ENCODE data around the gene DRAXIN. TPM values are rescaled to one million over a fixed set of nuclear protein-coding genes. Genes with fewer than 3 reads are reported as not detected.

The DRAXIN gene
- total RNA-seq, 1 experiment from 2014 or later = 0.03 TPM

GRCh38 chr1:11721311-11721710, 29.8 kb downstream of the DRAXIN start:
- in situ Hi-C loops (cut with HindIII; ENCODE audit: low pct_unique_long_range_greater_than_20kb, low sequenced_read_pairs) = no loop called here

DNA sequence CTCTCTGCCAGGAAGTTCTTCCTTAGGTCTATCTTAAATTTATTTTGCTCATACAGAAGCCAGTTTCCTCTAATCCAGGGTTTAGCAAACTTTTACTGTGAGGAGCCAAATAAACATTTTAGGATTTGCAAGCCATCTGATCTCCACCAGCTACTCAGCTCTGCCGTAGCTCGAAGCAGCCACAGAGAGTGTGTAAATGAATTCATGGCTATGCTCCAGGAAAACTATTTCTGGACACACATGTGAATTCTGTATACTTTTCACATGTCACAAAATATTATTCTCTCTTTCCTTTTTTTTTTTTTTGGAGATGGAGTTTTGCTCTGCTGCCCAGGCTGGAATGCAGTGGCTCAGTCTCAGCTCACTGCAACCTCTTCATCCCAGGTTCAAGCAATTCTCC, 31.0 kb downstream of the DRAXIN start:
- in situ Hi-C loops (cut with HindIII; ENCODE audit: low pct_unique_long_range_greater_than_20kb, low sequenced_read_pairs) = no loop called here
- DNase-seq (ENCODE audit: low read depth, low spot score) = no peak

More at GRCh38 chr1:11721311-11721710, 29.8 kb downstream of the DRAXIN start:
- DNase-seq (ENCODE audit: low read depth, low spot score) = no peak

DNA sequence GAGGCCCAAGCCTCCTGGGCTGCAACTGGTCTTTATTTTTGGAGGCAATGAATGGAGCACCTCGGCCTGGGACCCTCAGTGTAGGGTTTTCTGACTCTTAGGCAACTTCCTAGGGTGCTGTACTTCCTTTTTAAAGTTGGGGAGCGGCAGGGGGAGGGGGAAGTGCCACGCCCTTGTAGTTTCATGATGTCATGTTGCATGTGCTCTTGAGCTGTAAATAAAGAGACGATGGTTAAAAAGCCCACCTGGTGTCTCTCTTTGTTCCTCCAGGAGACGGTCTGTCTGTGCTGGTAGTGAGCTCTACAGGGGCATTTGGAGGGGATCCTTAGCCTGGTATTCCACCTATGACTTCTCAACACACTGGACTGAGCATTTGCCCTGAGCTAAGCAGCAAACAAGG, 34.1 kb downstream of the DRAXIN start:
- DNase-seq (ENCODE audit: low read depth, low spot score) = no peak
- in situ Hi-C loops (cut with HindIII; ENCODE audit: low pct_unique_long_range_greater_than_20kb, low sequenced_read_pairs) = no loop called here

DNA sequence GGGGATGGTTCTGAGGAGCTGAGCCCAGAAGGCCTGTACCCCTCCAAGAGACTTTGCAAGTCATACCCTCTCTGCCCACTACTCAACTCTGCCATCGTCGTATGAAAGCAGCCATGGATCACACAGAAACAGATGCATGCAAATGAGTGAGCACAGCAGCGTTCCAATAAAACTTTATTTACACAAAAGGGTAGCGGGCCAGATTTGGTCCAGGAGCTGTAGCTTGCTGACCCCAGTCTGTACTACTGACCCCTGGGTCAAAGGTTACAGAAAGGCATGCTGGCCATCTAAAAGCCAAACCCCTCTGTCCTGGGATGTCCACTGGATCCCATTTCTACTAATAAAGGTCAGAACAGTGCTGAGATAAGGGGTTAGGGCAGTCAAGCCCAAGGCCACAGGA, 35.6 kb downstream of the DRAXIN start:
- no peak for DNase-seq (ENCODE audit: low read depth, low spot score)
- in situ Hi-C loops (cut with HindIII; ENCODE audit: low pct_unique_long_range_greater_than_20kb, low sequenced_read_pairs) = no loop called here

GRCh38 chr1:11728126-11728806, 36.8 kb downstream of the DRAXIN start:
- in situ Hi-C loops (cut with HindIII; ENCODE audit: low pct_unique_long_range_greater_than_20kb, low sequenced_read_pairs) = no loop called here
- DNase-seq (ENCODE audit: low read depth, low spot score) = no peak

DNA sequence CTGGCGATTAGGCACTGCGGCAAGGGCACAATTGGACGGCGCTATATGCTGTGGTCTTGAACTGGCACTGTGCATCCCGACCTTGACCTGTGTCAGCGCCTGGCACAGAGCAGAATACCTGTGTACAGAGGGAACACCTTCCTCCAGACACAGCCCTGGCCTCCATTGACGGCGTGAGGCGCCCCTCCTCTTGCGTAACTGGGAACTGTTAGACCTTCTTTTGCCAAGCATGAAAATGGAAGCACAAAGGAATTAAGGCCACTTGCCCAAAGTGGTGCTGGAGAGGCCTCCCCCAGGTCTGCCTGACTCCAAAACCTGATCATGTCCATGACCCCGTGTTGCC, 37.6 kb downstream of the DRAXIN start:
- in situ Hi-C loops (cut with HindIII; ENCODE audit: low pct_unique_long_range_greater_than_20kb, low sequenced_read_pairs) = no loop called here

DNA sequence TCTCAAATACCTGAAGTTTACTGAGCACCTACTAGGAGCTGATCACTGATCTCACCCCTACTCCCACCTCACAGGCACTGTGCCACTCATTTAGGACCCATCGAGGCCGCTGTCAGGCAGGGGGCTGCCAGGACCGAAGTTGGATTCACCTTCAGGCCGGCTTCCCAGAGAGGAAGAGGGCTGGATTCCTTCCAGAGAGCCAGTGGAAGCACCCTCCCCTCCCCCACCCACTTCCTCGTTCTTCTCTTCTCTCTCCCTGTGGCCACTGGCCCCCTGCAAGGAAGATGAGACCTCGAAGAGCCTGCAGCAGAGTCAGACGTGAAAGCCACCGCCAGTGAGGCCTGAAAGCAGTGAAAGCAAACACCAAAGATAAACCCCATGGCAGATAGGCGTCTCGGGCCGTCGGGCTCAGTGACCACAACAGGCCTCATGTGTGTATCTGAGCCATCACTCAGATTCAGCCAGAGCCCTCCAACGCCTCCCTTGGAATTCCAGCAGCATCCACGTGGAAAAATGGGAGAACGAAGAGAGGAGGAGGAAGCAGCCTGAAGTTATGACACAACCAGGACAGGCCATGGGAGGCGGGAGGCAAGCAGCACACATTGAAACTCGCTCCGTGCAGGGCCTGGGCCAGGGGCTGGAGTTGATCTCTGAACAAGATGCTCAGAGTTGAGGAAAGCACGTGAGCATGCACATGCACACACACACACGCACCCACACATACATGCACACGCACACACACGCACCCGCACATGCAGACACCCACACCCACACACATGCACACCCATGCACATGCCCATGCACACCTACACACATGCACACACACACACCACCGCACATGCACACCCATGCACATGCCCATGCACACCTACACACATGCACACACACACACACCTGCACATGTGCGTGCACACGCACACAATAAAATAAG, 38.3 kb downstream of the DRAXIN start:
- DNase-seq (ENCODE audit: low read depth, low spot score) = no peak
- in situ Hi-C loops (cut with HindIII; ENCODE audit: low pct_unique_long_range_greater_than_20kb, low sequenced_read_pairs) = no loop called here

More for the DNA sequence above, 37.6 kb downstream of the DRAXIN start:
- no peak for DNase-seq (ENCODE audit: low read depth, low spot score)

DNA sequence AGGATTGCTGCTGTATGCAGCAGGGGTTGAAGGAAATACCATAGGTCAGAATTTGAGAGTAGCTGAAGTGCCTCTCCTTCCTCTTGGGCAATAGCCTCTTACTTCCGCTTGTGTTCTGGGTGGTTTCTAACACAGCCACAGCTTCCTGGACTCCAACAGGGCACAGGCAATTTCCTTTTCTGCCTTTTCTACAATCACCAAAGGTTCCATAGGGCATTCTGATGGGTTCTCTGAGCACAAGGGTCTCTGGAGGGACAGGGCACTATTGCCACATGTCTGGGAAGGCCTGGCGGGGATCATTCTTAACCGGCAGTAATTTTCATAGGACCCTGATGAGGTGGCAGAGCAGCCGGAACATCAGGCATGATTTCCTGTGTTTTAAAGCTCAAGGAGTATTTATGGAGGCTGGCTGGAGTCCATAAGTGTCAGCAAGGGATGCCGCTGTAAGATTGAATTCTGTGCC, 39.0 kb downstream of the DRAXIN start:
- no peak for DNase-seq (ENCODE audit: low read depth, low spot score)
- in situ Hi-C loops (cut with HindIII; ENCODE audit: low pct_unique_long_range_greater_than_20kb, low sequenced_read_pairs) = no loop called here

- in situ Hi-C loops (cut with HindIII; ENCODE audit: low pct_unique_long_range_greater_than_20kb, low sequenced_read_pairs) = no loop called here
- DNase-seq (ENCODE audit: low read depth, low spot score) = peak; percentile 64
Measured at GRCh38 chr1:11731691-11732283, 40.3 kb downstream of the DRAXIN start.

GRCh38 chr1:11733306-11733705, 41.8 kb downstream of the DRAXIN start:
- no peak for DNase-seq (ENCODE audit: low read depth, low spot score)
- in situ Hi-C loops (cut with HindIII; ENCODE audit: low pct_unique_long_range_greater_than_20kb, low sequenced_read_pairs) = no loop called here

DNA sequence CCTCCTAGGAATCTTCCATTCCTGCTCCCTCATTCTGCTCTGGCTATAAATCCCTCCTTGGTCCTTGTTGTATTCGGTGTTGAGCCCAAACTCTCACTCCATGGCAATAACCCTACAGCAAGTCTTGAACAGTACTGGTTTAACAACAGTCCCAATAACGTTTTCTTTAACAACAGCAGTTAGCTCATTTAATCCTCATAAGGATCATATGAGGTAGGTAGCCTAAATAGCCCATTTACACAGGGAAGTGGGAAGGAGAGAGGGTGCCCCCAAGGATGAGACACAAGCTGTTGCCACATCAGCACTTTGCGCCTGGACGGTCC, 44.0 kb downstream of the DRAXIN start:
- no peak for DNase-seq (ENCODE audit: low read depth, low spot score)
- in situ Hi-C loops (cut with HindIII; ENCODE audit: low pct_unique_long_range_greater_than_20kb, low sequenced_read_pairs) = no loop called here

DNA sequence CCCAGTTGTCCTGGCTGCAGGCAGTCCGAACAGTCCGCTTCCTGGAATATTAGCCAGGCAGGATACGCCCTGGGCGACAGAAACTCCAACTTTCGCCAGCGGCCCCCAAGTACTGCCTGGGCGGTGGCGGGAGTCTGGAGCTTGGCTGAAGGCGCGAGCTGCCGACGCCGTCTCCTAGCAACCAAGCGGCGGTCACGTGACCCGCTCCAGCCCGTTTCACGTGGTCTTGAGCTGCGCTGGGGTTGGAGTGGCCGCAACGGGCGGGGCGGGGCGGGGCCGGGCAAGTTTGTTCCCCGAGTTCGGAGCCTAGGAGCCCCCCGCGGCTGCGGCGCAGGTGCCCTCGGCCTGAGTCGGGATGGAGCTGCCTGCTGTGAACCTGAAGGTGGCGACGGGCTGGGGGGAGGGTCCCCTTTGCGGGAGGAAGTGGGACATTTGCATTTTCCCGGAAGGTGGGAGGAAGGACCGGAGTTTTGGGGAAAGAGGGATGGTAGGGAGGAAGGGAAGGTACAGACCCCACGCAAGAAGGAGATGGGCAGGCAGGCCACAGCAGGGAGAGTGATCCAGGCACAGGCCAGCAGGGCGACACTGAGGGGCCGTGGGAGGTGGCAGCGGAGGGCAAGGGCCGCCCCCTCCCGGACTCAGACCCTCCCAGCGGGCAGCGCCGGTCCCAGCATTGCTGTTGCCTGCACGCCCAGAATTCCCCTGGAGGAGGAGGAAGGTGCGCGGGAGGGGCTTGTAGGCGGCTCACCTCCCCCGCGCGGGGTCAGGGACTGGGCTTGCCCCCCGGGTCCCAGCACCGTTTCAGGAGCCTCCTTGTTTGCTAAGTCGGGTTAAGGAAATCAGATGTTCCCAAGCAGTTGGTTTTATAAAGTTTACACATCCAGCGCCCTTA, 44.6 kb downstream of the DRAXIN start, which contains the start of gene AGTRAP:
Gene AGTRAP (plus strand): TSS at position 283 of the 892 bp plus-strand sequence. CDS start 73 bp downstream, at position 356.
- in situ Hi-C loops (cut with HindIII; ENCODE audit: low pct_unique_long_range_greater_than_20kb, low sequenced_read_pairs) = no loop called here
- peak; percentile 84 for DNase-seq (ENCODE audit: low read depth, low spot score)

DNA sequence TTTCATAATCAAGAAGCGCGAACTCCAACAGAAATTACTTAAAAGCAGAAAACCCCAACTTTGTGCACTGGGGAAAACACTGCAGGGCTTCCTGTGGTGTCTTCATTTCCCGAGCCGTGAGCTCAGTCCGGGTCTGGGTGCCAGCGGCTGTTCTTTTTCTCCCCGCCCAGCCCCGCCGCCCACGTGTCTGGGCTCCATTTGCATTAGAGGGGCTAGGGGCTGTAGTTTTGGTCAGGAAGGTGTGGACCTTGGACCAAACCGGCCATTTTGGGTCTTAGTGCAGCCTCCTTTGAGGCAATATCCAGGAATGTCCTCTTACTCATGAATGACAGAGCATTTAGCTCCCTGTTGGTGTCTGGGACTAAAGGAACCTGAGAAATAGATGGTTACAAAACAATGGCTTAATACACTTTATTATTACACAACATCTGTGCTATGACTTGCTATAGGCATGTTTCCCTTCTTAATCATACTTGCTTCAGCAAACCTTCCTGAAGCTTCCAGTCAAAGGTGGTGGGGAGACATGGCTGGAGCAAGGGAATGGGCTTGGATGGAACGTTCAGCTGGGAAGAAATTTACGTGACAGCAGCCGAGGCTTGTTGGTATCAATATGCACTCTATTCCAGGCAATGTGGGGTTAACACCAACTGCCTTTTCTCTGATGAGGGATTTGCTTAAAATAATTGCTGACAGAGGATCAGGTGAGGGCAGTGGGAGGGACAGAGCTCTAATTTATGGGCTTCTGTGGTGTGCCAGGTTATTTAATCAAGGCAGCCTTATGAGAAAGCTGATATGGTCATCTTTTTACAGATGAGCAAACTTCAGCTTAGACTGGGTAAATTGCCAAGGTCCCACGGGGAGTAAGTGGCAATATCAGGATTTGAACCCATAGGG, 45.5 kb downstream of the DRAXIN start:
- in situ Hi-C loops (cut with HindIII; ENCODE audit: low pct_unique_long_range_greater_than_20kb, low sequenced_read_pairs) = no loop called here
- DNase-seq (ENCODE audit: low read depth, low spot score) = peak; percentile 38

GRCh38 chr1:11738096-11738495, 46.6 kb downstream of the DRAXIN start:
- in situ Hi-C loops (cut with HindIII; ENCODE audit: low pct_unique_long_range_greater_than_20kb, low sequenced_read_pairs) = no loop called here
- DNase-seq (ENCODE audit: low read depth, low spot score) = no peak

- in situ Hi-C loops (cut with HindIII; ENCODE audit: low pct_unique_long_range_greater_than_20kb, low sequenced_read_pairs) = no loop called here
- DNase-seq (ENCODE audit: low read depth, low spot score) = no peak
Measured at GRCh38 chr1:11738783-11739182, 47.3 kb downstream of the DRAXIN start.

GRCh38 chr1:11740258-11741192, 49.0 kb downstream of the DRAXIN start:
- no peak for DNase-seq (ENCODE audit: low read depth, low spot score)
- in situ Hi-C loops (cut with HindIII; ENCODE audit: low pct_unique_long_range_greater_than_20kb, low sequenced_read_pairs) = no loop called here

All from SK-MEL-5 (cell line).